ENCODE measurements around the gene VSIR. TPM values are rescaled to one million over a fixed set of nuclear protein-coding genes. Genes with fewer than 3 reads are reported as not detected.

Gene VSIR
- total RNA-seq, 6 experiments from 2014 or later, result 6.1 to 17.1 (median 10.1) TPM

GRCh38 chr10:71816421-71816851, 43.1 kb upstream of the VSIR start:
- no peak overlapping the region for H3K27ac ChIP-seq
- intact Hi-C loops (cut with DNase I), result loop anchor here (10.0 kb wide), 4 partner anchors 78 to 512 kb away; partner anchors contain the start of genes CDH23 (in 1 of the 2) and SLC29A3 (in 1 of the 2)

GRCh38 chr10:71815515-71816130, 42.3 kb upstream of the VSIR start:
- H3K4me3 ChIP-seq, result no peak overlapping the region
- no peak overlapping the region for H3K27ac ChIP-seq
- ATAC-seq (no peak), DNase-seq (no peak)
- no peaks in the 10 kb centered on the region for H3K27me3 ChIP-seq
- no peaks in the 10 kb centered on the region for H3K9me3 ChIP-seq
- H3K36me3 ChIP-seq, result peaks cover 0 to 54% (median 36%) of the 10 kb centered on the region in 4 donors
- TF ChIP-seq CTCF (IDR thresholded peaks at IDR 0.05) (no peak), POLR2A (IDR thresholded peaks at IDR 0.05) (no peak)
- intact Hi-C loops (cut with DNase I), result loop anchor here (10.0 kb wide), 4 partner anchors 79 to 511 kb away; partner anchors contain the start of genes CDH23 (in 1 of the 2) and SLC29A3 (in 1 of the 2)
- WGBS (ENCODE audit: insufficient coverage, low coverage, low lambda C conversion rate, missing lambda C conversion rate), result 74% methylated on average over 7 of the region's 15 CpGs
- no peaks in the 10 kb centered on the region for H3K4me1 ChIP-seq

More at GRCh38 chr10:71816421-71816851, 43.1 kb upstream of the VSIR start:
- no peaks in the 10 kb centered on the region for H3K4me1 ChIP-seq
- ATAC-seq, result no peak
- H3K27me3 ChIP-seq, result no peaks in the 10 kb centered on the region
- TF ChIP-seq POLR2A (IDR thresholded peaks at IDR 0.05), result no peak
- TF ChIP-seq CTCF (IDR thresholded peaks at IDR 0.05), result no peak
- WGBS (ENCODE audit: insufficient coverage, low coverage, low lambda C conversion rate, missing lambda C conversion rate), result 81% methylated on average over 7 of the region's 12 CpGs
- H3K4me3 ChIP-seq, result no peak overlapping the region
- H3K36me3 ChIP-seq, result peaks cover 0 to 62% (median 41%) of the 10 kb centered on the region in 4 donors
- no peak for DNase-seq
- no peaks in the 10 kb centered on the region for H3K9me3 ChIP-seq

- peaks cover 0 to 48% (median 30%) of the 10 kb centered on the region in 4 donors for H3K36me3 ChIP-seq
- intact Hi-C loops (cut with DNase I), result loop anchor here (10.0 kb wide), 4 partner anchors 80 to 510 kb away; partner anchors contain the start of genes CDH23 (in 1 of the 2) and SLC29A3 (in 1 of the 2)
- no peak overlapping the region for H3K27ac ChIP-seq
- DNase-seq (no peak), ATAC-seq (no peak)
- H3K9me3 ChIP-seq, result no peaks in the 10 kb centered on the region
- TF ChIP-seq POLR2A (IDR thresholded peaks at IDR 0.05), result no peak
- TF ChIP-seq CTCF (IDR thresholded peaks at IDR 0.05), result no peak
- no peak overlapping the region for H3K4me3 ChIP-seq
- H3K27me3 ChIP-seq, result no peaks in the 10 kb centered on the region
- H3K4me1 ChIP-seq, result no peaks in the 10 kb centered on the region
- WGBS (ENCODE audit: insufficient coverage, low coverage, low lambda C conversion rate, missing lambda C conversion rate), result no CpG with 5 or more reads among the region's 26 CpGs
Observed at GRCh38 chr10:71814922-71815411, 41.6 kb upstream of the VSIR start.

GRCh38 chr10:71812913-71813590, 39.7 kb upstream of the VSIR start:
- peak; percentile 6 to 21 (median 14) for ATAC-seq

More at GRCh38 chr10:71812913-71813590, 39.7 kb upstream of the VSIR start:
- no peaks in the 10 kb centered on the region for H3K4me1 ChIP-seq
- H3K36me3 ChIP-seq, result peaks cover 0 to 29% (median 17%) of the 10 kb centered on the region in 4 donors
- no peak overlapping the region for H3K4me3 ChIP-seq
- DNase-seq, result no peak
- intact Hi-C loops (cut with DNase I), result loop anchor here (10.0 kb wide), 4 partner anchors 82 to 508 kb away; partner anchors contain the start of genes CDH23 (in 1 of the 2) and SLC29A3 (in 1 of the 2)
- WGBS (ENCODE audit: insufficient coverage, low coverage, low lambda C conversion rate, missing lambda C conversion rate), result 38% methylated on average over 1 of the region's 11 CpGs
- TF ChIP-seq POLR2A (IDR thresholded peaks at IDR 0.05) (no peak), CTCF (IDR thresholded peaks at IDR 0.05) (no peak)
- no peak overlapping the region for H3K27ac ChIP-seq
- no peaks in the 10 kb centered on the region for H3K27me3 ChIP-seq
- H3K9me3 ChIP-seq, result no peaks in the 10 kb centered on the region

Measured in right lobe of liver (tissue), 6 donors.